Measurements from ENCODE around the gene ZNF446.
"Not testable (repeated sequence)": the region's sequence is repeated elsewhere in the genome, so short reads cannot be mapped to it uniquely, and the experiment has no call there.

ZNF446 gene

DNA sequence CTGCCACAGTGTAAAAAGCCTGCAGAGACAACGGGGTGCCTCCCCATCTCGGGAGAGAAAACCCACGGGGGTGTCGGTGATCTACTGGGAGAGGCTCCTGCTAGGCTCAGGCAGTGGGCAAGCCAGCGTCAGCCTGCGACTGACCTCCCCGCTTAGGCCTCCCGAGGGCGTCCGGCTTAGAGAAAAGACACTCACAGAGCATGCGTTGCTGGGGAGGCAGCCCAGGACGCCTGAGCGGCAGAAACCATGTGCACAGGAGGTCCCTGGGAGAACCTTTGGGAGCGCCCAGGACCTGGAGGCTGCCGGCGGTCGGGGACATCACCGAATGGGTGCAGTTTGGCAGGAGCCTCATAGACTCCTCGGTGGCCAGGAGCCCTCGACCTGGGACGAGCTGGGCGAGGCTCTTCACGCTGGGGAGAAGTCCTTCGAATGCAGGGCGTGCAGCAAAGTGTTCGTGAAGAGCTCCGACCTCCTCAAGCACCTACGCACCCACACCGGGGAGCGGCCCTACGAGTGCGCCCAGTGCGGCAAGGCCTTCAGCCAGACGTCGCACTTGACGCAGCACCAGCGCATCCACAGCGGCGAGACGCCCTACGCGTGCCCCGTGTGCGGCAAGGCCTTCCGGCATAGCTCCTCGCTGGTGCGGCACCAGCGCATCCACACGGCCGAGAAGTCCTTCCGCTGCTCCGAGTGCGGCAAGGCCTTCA lies 5.2 kb upstream of the ZNF446 start:
- DNase-seq = not testable (repeated sequence)

DNA sequence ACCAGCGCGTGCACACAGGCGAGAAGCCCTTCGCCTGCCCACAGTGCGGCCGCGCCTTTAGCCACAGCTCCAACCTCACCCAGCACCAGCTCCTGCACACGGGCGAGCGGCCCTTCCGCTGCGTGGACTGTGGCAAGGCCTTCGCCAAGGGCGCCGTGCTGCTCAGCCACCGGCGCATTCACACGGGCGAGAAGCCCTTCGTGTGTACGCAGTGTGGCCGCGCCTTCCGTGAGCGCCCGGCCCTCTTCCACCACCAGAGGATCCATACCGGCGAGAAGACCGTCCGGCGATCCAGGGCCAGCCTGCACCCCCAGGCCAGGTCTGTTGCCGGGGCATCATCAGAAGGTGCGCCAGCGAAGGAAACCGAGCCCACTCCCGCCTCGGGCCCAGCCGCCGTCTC lies 4.4 kb upstream of the ZNF446 start:
- no peak for DNase-seq

DNA sequence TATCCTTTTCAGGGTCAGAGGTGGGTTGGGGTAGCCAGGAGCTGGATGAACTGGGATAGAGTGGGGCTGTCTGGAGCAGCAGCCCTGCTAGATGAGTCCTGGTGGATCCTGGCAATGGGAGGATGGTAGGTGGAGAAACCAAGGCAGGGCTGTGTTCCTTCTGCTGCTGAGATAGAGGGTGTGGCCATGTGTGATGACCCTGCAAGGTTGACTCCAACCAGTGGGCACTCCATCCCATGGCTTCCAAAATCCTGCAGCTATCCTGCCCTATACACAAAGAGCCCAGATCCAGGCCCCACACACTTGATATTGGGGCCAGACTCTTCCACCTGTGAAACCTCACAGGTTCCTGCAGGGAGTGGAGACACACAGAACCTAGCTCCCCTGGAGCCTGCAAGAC lies 2.4 kb upstream of the ZNF446 start:
- DNase-seq = no peak

DNA sequence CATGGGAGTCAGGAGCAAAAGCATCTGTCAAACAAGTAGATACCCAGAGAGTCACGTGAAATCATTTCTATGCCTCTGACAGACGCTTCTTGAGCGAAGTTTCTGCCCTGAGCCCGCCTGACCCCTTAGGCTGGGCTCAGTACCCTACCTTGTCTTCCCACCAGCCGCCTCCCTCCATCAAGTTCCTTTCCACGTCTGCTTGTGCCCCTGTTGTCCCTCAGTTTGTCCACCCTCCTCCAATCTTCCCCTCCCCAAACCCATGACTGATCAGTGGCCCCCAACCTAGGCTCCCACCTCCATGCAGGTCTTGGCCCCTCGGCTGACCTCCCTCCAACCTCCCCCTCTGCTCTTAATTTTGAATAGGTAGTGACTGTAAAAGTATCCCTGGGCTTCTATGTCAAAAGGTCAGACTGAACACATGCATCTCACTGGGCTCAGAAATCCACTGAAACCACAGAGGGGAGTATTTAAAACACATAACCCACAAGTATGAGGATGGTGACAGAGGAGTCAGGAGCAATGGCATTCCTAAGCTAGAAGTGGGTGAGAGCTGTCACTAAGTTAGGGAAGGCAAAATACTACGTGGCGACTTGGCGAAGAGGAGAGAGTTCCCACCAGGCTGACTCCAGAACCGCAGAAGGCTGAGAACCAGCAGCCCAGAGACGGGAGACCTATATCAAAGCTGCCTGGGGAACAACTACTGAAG lies 1.7 kb upstream of the ZNF446 start:
- DNase-seq = peak; percentile 27

- DNase-seq = no peak
Observed at GRCh38 chr19:58474997-58475713, 997 bp upstream of the ZNF446 start.

GRCh38 chr19:58476498-58477015 lies 405 bp downstream of the ZNF446 start:
- peak; percentile 58 for DNase-seq

DNA sequence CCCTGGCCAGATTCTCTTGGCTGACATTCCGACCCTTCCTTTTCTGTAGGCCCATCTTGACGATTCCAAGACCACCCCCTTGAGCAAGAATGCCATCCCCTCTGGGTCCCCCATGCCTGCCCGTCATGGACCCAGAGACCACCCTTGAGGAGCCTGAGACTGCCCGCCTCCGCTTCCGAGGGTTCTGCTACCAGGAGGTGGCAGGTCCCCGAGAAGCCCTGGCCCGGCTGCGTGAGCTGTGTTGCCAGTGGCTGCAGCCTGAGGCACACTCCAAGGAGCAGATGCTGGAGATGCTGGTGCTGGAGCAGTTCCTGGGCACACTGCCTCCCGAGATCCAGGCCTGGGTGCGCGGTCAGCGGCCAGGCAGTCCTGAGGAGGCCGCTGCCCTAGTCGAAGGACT lies 978 bp downstream of the ZNF446 start:
- no peak for DNase-seq

DNA sequence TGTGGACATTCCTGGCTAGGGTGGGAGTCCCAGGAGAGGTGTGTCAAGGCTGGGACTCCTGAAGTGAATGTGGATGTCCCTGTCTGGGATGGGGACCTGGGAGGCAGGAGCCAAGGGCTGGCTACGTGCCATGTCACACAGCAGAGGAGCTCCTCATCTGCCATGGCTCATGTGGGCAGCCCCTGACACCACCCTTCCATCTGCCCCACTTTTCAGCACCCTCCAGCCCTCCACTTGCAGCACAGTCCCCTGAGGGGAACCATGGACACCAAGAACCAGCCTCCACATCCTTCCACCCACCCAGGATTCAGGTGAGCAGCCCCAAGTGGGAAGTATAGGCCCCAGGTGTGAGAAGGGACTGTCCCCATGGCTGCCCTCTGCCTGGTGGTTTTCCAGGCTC lies 1.7 kb downstream of the ZNF446 start:
- DNase-seq = no peak

GRCh38 chr19:58479303-58479702 lies 3.2 kb downstream of the ZNF446 start:
- DNase-seq = no peak

- no peak for DNase-seq
Observed at GRCh38 chr19:58479736-58480480, 3.8 kb downstream of the ZNF446 start.

GRCh38 chr19:58480481-58480830 lies 4.3 kb downstream of the ZNF446 start:
- DNase-seq = no peak

GRCh38 chr19:58480831-58481230 lies 4.7 kb downstream of the ZNF446 start:
- no peak for DNase-seq

GRCh38 chr19:58482372-58482771 lies 6.2 kb downstream of the ZNF446 start:
- DNase-seq = no peak

GRCh38 chr19:58483776-58484175 lies 7.6 kb downstream of the ZNF446 start:
- DNase-seq = no peak

GRCh38 chr19:58484349-58484748 lies 8.2 kb downstream of the ZNF446 start:
- peak; percentile 30 for DNase-seq

- DNase-seq = no peak
Observed at GRCh38 chr19:58491393-58491792, 15.2 kb downstream of the ZNF446 start.

DNA sequence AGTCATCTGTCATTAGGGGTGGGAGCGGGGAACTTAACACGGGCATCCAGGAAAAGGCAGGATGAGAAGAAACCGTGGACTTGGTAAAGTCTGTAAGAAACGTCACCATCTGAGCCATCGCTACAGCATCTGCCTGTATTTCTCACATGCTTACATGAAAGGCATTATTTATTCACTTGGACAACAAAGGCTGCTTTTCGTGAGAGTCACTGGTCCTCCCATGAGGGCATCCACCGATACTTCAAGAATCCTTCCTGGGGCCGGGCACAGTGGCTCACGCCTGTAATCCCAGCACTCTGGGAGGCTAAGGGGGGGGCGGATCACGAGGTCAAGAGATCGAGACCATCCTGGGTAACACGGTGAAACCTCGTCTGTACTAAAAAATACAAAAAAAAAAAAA lies 16.1 kb downstream of the ZNF446 start:
- no peak for DNase-seq

GRCh38 chr19:58497634-58498170 lies 21.6 kb downstream of the ZNF446 start:
- DNase-seq = no peak

DNA sequence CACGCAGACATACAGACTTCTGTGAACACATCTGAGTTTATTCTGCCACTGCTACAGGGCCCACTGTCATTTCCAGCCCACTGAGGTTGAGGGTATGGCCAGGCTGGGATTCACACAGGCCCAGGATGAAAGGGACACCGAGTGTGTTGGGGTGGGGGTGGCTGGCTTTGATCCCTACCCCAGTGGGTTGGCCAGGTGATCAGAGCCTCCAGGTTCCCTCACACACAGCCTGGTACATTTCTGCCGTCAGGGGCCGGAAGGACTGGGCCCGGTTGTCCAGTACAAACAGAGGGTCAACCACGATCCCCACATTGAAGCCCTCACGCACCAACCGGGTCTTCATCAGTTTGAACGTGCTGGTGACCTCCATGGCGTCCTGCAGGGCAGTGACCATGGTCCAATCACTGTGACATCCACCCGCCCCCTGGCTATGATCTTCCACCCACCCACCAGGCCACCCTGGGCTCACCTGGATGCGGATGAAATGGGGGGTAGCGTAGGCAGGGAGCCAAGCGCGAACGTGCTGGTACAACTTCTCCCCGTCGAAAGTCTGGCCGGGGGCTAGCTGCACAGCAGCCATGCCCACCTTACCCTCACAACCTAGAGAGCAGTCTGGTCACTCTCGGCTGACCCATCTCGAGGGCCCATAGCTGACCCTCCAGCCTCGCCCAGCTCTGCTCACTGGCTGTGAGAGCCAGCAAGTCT lies 22.3 kb downstream of the ZNF446 start:
- DNase-seq = peak; percentile 48

- DNase-seq = peak; percentile 100
Observed at GRCh38 chr19:58499021-58499927, 23.1 kb downstream of the ZNF446 start.

DNA sequence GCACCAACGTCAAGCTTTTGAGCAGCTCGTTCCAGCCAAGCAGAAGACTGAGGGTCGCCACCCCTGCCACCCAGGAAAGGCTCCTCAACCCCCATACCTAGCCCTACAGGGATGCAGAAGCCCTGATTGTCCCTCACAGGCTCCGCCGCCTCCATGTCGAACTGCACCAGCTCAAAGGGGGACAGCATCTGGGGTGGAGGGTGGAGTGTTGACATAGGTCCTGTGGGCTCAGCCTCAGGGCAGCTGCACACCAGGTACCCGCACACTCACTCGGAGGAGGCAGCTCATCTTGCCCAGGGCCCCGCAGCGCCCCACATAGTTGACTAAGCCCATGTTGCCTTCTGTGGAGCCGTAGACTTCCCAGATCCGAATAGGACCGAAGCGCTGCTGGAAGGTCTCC lies 24.1 kb downstream of the ZNF446 start:
- DNase-seq = no peak

Data from OCI-M1 (cell line).